ENCODE results near the gene POP5. TPM values are rescaled to one million over a fixed set of nuclear protein-coding genes. Genes with fewer than 3 reads are reported as not detected.

POP5 gene
- total RNA-seq, 1 experiment from 2014 or later, result 49.5 TPM

DNA sequence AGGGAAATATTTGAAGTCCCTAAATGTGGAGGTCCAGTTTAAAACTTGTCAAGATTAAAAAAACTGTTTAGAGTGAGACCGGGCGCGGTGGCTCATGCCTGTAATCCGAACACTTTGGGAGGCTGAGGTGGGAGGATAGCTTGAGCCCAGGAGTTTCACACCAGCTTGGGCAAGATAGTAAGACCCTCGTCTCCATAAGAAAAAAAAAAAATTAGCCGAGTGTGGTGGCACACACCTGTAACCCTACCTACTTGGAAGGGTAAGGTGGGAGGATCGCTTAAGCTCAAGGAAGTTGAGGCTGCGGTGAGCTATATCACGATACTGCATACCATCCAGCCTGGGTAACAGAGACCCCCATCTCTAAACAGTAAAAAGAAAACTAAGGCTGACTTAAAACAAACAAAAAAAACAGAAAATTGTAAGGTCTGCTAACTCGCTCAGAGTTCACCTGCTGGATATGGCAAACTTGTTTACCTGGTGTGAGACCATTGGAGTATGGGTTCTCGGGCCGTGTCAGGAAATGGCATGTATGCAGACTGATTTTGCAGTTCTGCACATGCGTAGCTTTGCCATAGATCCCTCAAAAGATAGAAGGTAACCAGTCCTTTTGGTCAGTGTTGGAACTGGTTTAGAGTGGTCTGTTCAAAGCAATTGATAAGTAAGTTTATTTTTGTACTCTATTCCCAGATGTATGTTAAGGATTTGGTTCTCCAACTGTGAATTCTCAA lies 45.0 kb downstream of the POP5 start:
- H3K27ac Mint-ChIP-seq (ENCODE audit: unreplicated experiment), result no peak overlapping the region
- CTCF ChIA-PET, result no interaction called here
- intact Hi-C loops (cut with micrococcal nuclease; ENCODE audit: unreplicated experiment), result no loop called here

DNA sequence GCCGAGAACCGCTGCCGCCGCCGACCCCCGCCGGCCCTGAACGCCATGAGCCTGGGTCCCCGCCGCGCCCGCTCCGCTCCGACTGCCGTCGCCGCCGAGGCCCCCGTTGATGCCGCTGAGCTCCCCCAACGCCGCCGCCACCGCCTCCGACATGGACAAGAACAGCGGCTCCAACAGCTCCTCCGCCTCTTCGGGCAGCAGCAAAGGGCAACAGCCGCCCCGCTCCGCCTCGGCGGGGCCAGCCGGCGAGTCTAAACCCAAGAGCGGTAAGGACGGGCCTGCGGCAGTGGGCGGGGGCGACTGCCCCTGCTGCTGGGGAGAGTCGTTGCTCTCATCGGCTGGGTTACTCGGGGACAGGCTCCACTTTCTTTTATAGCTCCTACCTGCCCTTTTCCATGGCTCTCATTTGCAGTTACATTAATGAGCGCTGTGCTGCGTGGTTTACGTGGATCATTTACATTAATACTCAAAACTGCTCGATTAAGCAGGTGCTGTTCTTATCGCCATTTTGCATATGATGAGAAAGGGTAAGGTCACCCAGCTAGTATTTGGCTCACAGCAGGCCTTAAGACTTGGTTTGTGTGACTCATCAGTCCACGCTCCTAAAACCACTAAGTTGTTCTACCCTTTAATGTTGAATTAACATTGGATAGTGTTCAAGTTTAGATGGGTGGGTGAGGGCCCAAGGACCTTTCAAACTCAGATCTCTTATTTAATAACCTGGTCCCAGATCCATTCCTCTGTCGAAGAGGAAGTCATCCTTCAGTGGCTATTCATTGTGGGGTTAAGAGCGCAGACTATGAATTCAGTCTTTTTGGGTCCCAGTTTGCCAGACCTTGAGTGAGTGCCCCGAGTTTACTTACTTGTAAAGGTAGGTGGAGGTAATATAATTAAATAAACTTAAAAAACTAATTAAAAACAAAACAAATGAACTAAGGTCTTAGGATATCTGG lies 46.2 kb downstream of the POP5 start:
- Mint-ChIP-seq H3K4me3 (ENCODE audit: unreplicated experiment) (peak overlapping the region; percentile 92), H3K4me1 (ENCODE audit: low read depth, unreplicated experiment) (peaks cover 7% of the 10 kb centered on the region), H3K9me3 (ENCODE audit: unreplicated experiment) (no peaks in the 10 kb centered on the region), H3K27ac (ENCODE audit: unreplicated experiment) (peak overlapping the region; percentile 92), H3K27me3 (ENCODE audit: insufficient read depth, unreplicated experiment) (no peaks in the 10 kb centered on the region), H3K36me3 (ENCODE audit: insufficient read depth, unreplicated experiment) (peaks cover 44% of the 10 kb centered on the region)
- BruUV-seq (replicated peaks), result no TSS peak
- H3K4me3 ChIP-seq (ENCODE audit: low read depth, low read length), result peak overlapping the region; percentile 81
- no peaks in the 10 kb centered on the region for H3K36me3 ChIP-seq (ENCODE audit: control insufficient read depth, insufficient read depth, low read length)
- TF ChIP-seq, protein P1, sequence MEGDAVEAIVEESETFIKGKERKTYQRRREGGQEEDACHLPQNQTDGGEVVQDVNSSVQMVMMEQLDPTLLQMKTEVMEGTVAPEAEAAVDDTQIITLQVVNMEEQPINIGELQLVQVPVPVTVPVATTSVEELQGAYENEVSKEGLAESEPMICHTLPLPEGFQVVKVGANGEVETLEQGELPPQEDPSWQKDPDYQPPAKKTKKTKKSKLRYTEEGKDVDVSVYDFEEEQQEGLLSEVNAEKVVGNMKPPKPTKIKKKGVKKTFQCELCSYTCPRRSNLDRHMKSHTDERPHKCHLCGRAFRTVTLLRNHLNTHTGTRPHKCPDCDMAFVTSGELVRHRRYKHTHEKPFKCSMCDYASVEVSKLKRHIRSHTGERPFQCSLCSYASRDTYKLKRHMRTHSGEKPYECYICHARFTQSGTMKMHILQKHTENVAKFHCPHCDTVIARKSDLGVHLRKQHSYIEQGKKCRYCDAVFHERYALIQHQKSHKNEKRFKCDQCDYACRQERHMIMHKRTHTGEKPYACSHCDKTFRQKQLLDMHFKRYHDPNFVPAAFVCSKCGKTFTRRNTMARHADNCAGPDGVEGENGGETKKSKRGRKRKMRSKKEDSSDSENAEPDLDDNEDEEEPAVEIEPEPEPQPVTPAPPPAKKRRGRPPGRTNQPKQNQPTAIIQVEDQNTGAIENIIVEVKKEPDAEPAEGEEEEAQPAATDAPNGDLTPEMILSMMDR (IDR thresholded peaks at IDR 0.05; ENCODE audit: insufficient read depth in 1 of 2, low read depth in 1 of 2, low read length in 1 of 2, severe bottlenecking in 1 of 2, unreplicated experiment in 1 of 2), result no peak
- ChIA-PET CTCF (interaction anchor here (0.6 kb wide), 2 partner anchors 39 to 444 kb away, joined by 3 to 4 read pairs; partner anchors contain the start of genes DYNLL1 and HNF1A), POLR2A (interaction anchor here (0.6 to 1.2 kb wide), 8 partner anchors 15 to 1044 kb away, joined by 3 to 9 read pairs (median 4); partner anchors contain the start of genes COX6A1, DYNLL1 and POP5)
- no peaks in the 10 kb centered on the region for H3K27me3 ChIP-seq (replicated peaks; ENCODE audit: control insufficient read depth, insufficient read depth, low read length)
- H3K9me3 ChIP-seq, result no peaks in the 10 kb centered on the region
- H3K4me1 ChIP-seq, result peaks cover 34% of the 10 kb centered on the region
- peak; percentile 55 to 76 for DNase-seq
- intact Hi-C loops (cut with micrococcal nuclease; ENCODE audit: unreplicated experiment), result no loop called here

More for the DNA sequence above, 45.0 kb downstream of the POP5 start:
- Mint-ChIP-seq H3K4me1 (ENCODE audit: low read depth, unreplicated experiment) (peaks cover 7% of the 10 kb centered on the region), H3K4me3 (ENCODE audit: unreplicated experiment) (peak overlapping the region; percentile 92), H3K27me3 (ENCODE audit: insufficient read depth, unreplicated experiment) (no peaks in the 10 kb centered on the region), H3K9me3 (ENCODE audit: unreplicated experiment) (no peaks in the 10 kb centered on the region), H3K36me3 (ENCODE audit: insufficient read depth, unreplicated experiment) (peaks cover 52% of the 10 kb centered on the region)
- DNase-seq, result no peak
- Histone ChIP-seq H3K27me3 (replicated peaks; ENCODE audit: control insufficient read depth, insufficient read depth, low read length) (no peaks in the 10 kb centered on the region), H3K9me3 (no peaks in the 10 kb centered on the region), H3K4me3 (ENCODE audit: low read depth, low read length) (peak overlapping the region; percentile 81; the same call in 1 of the 2 replicates), H3K36me3 (ENCODE audit: control insufficient read depth, insufficient read depth, low read length) (no peaks in the 10 kb centered on the region), H3K4me1 (peaks cover 34% of the 10 kb centered on the region)
- POLR2A ChIA-PET, result no interaction called here
- BruUV-seq (replicated peaks), result no TSS peak
- TF ChIP-seq, protein P1 (IDR thresholded peaks at IDR 0.05; ENCODE audit: insufficient read depth in 1 of 2, low read depth in 1 of 2, low read length in 1 of 2, severe bottlenecking in 1 of 2, unreplicated experiment in 1 of 2), result no peak

DNA sequence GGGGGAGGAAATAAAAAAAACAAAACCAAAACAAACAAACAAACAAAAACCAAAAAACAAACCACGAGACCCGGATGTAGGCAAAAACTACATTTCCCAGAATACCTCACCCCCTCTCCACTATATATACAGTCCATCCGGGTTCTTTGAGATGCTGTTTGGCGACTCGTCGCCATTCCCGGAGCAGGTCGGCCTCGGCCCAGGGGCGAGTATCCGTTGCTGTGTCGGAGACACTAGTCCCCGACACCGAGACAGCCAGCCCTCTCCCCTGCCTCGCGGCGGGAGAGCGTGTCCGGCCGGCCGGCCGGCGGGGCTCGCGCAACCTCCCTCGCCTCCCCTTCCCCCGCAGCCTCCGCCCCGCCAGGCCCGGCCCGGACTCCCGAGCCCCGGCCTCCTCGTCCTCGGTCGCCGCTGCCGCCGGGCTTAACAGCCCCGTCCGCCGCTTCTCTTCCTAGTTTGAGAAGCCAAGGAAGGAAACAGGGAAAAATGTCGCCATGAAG lies 46.9 kb downstream of the POP5 start, which contains the start of gene RNF10:
RNF10 (plus strand) TSS at position 154 of the 500 bp plus-strand sequence. CDS start 456 bp downstream, outside the sequence.
- Histone ChIP-seq H3K27me3 (replicated peaks; ENCODE audit: control insufficient read depth, insufficient read depth, low read length) (no peaks in the 10 kb centered on the region), H3K9me3 (no peaks in the 10 kb centered on the region), H3K4me1 (peaks cover 34% of the 10 kb centered on the region), H3K36me3 (ENCODE audit: control insufficient read depth, insufficient read depth, low read length) (no peaks in the 10 kb centered on the region), H3K4me3 (ENCODE audit: low read depth, low read length) (peak within 1 kb of the TSS; percentile 81)
- intact Hi-C loops (cut with micrococcal nuclease; ENCODE audit: unreplicated experiment), result no loop called here
- Mint-ChIP-seq H3K9me3 (ENCODE audit: unreplicated experiment) (no peaks in the 10 kb centered on the region), H3K4me3 (ENCODE audit: unreplicated experiment) (peak within 1 kb of the TSS; percentile 92), H3K27ac (ENCODE audit: unreplicated experiment) (peak within 1 kb of the TSS; percentile 92), H3K4me1 (ENCODE audit: low read depth, unreplicated experiment) (peaks cover 7% of the 10 kb centered on the region), H3K36me3 (ENCODE audit: insufficient read depth, unreplicated experiment) (peaks cover 43% of the 10 kb centered on the region), H3K27me3 (ENCODE audit: insufficient read depth, unreplicated experiment) (no peaks in the 10 kb centered on the region)
- TF ChIP-seq, protein P1 (IDR thresholded peaks at IDR 0.05; ENCODE audit: insufficient read depth in 1 of 2, low read depth in 1 of 2, low read length in 1 of 2, severe bottlenecking in 1 of 2, unreplicated experiment in 1 of 2), result no peak
- no TSS peak for BruUV-seq (replicated peaks)
- POLR2A ChIA-PET, result interaction anchor here (0.6 to 1.2 kb wide), 5 partner anchors 16 to 96 kb away, joined by 3 to 9 read pairs (median 4); partner anchors contain the start of genes COX6A1 and POP5
- DNase-seq, result peak; percentile 81 to 86
- CTCF ChIA-PET, result no interaction called here
